HG03457 (cell line): ENCODE measurements around the gene RHBDF2.
"Not testable (repeated sequence)": the region's sequence is repeated elsewhere in the genome, so short reads cannot be mapped to it uniquely, and the experiment has no call there.

Source experiments
- ATAC-seq: cut with Tn5 transposase; IDR thresholded peaks from one replicate; pipeline ENCODE4 v1.9.1; 2021; ENCODE audit warnings: moderate number of reproducible peaks; ENCODE audit not compliant: unreplicated experiment

The RHBDF2 gene

GRCh38 chr17:76538281-76538931 lies 37.2 kb upstream of the RHBDF2 start:
- no peak for ATAC-seq

- ATAC-seq: no peak
Observed at GRCh38 chr17:76537578-76538280, 36.5 kb upstream of the RHBDF2 start, which contains the start of gene CYGB. Gene CYGB, minus strand, starts transcription at chr17:76537709. Its CDS starts 167 bp downstream, at chr17:76537542.

GRCh38 chr17:76537288-76537577 lies 36.0 kb upstream of the RHBDF2 start:
- no peak for ATAC-seq

- no peak for ATAC-seq
Observed at GRCh38 chr17:76536511-76537287, 35.5 kb upstream of the RHBDF2 start.

- ATAC-seq: no peak
Observed at GRCh38 chr17:76535788-76536510, 34.7 kb upstream of the RHBDF2 start.

- no peak for ATAC-seq
Observed at GRCh38 chr17:76534831-76535732, 33.9 kb upstream of the RHBDF2 start.

GRCh38 chr17:76533640-76534359 lies 32.6 kb upstream of the RHBDF2 start:
- not testable (repeated sequence) for ATAC-seq

- no peak for ATAC-seq
Observed at GRCh38 chr17:76532072-76532651, 30.9 kb upstream of the RHBDF2 start.

GRCh38 chr17:76531486-76532038 lies 30.3 kb upstream of the RHBDF2 start:
- ATAC-seq: no peak

- no peak for ATAC-seq
Observed at GRCh38 chr17:76530811-76531485, 29.7 kb upstream of the RHBDF2 start.

- no peak for ATAC-seq
Observed at GRCh38 chr17:76530095-76530723, 29.0 kb upstream of the RHBDF2 start.

GRCh38 chr17:76529224-76530094 lies 28.2 kb upstream of the RHBDF2 start:
- no peak for ATAC-seq

GRCh38 chr17:76528528-76529223 lies 27.5 kb upstream of the RHBDF2 start:
- ATAC-seq: no peak

- no peak for ATAC-seq
Observed at GRCh38 chr17:76528156-76528527, 26.9 kb upstream of the RHBDF2 start.

- no peak for ATAC-seq
Observed at GRCh38 chr17:76527430-76528111, 26.3 kb upstream of the RHBDF2 start.

- ATAC-seq: not testable (repeated sequence)
Observed at GRCh38 chr17:76527016-76527415, 25.8 kb upstream of the RHBDF2 start.
